Activated naive CD8-positive, alpha-beta T cell (primary cell): ENCODE data around the gene TBC1D9B.
A peak's percentile ranks its signal among the peaks of the same experiment; 100 is the strongest.

Experiments used
- H3K27ac Mint-ChIP-seq: one replicate; pipeline ENCODE4 v1.8.0; 2021; ENCODE audit warnings: mixed read lengths
- H3K27me3 Mint-ChIP-seq: one replicate; pipeline ENCODE4 v1.8.0; 2021; ENCODE audit warnings: mixed read lengths
- H3K36me3 Mint-ChIP-seq: one replicate; pipeline ENCODE4 v1.8.0; 2021; ENCODE audit warnings: mixed read lengths
- H3K4me1 Mint-ChIP-seq: one replicate; pipeline ENCODE4 v1.8.0; 2021; ENCODE audit warnings: low read depth, mixed read lengths
- H3K4me3 Mint-ChIP-seq: one replicate; pipeline ENCODE4 v1.8.0; 2021; ENCODE audit warnings: mild to moderate bottlenecking, mixed read lengths
- H3K9me3 Mint-ChIP-seq: one replicate; pipeline ENCODE4 v1.8.0; 2021; ENCODE audit warnings: low read depth, mixed read lengths

TBC1D9B gene

GRCh38 chr5:179870952-179871351 is 36.7 kb downstream of the TBC1D9B start:
- H3K4me3 Mint-ChIP-seq: no peak overlapping the region
- H3K9me3 Mint-ChIP-seq: no peaks in the 10 kb centered on the region
- H3K27me3 Mint-ChIP-seq: no peaks in the 10 kb centered on the region
- no peak overlapping the region for H3K27ac Mint-ChIP-seq
- H3K36me3 Mint-ChIP-seq: no peaks in the 10 kb centered on the region
- H3K4me1 Mint-ChIP-seq: no peaks in the 10 kb centered on the region

GRCh38 chr5:179870403-179870903 is 37.2 kb downstream of the TBC1D9B start:
- Mint-ChIP-seq H3K36me3 (no peaks in the 10 kb centered on the region), H3K9me3 (no peaks in the 10 kb centered on the region), H3K4me1 (no peaks in the 10 kb centered on the region), H3K4me3 (no peak overlapping the region), H3K27ac (no peak overlapping the region), H3K27me3 (no peaks in the 10 kb centered on the region)

GRCh38 chr5:179869641-179870402 is 37.9 kb downstream of the TBC1D9B start:
- no peak overlapping the region for H3K27ac Mint-ChIP-seq
- no peaks in the 10 kb centered on the region for H3K36me3 Mint-ChIP-seq

GRCh38 chr5:179869101-179869500 is 38.6 kb downstream of the TBC1D9B start:
- Mint-ChIP-seq H3K4me3 (no peak overlapping the region), H3K27ac (no peak overlapping the region), H3K9me3 (no peaks in the 10 kb centered on the region), H3K4me1 (no peaks in the 10 kb centered on the region), H3K27me3 (no peaks in the 10 kb centered on the region), H3K36me3 (no peaks in the 10 kb centered on the region)

More at GRCh38 chr5:179869641-179870402, 37.9 kb downstream of the TBC1D9B start:
- no peaks in the 10 kb centered on the region for H3K27me3 Mint-ChIP-seq
- no peaks in the 10 kb centered on the region for H3K4me1 Mint-ChIP-seq
- H3K9me3 Mint-ChIP-seq: no peaks in the 10 kb centered on the region
- no peak overlapping the region for H3K4me3 Mint-ChIP-seq

- no peaks in the 10 kb centered on the region for H3K36me3 Mint-ChIP-seq
- H3K4me1 Mint-ChIP-seq: no peaks in the 10 kb centered on the region
- H3K9me3 Mint-ChIP-seq: no peaks in the 10 kb centered on the region
- no peak overlapping the region for H3K4me3 Mint-ChIP-seq
- peak overlapping the region; percentile 34 for H3K27ac Mint-ChIP-seq
- no peaks in the 10 kb centered on the region for H3K27me3 Mint-ChIP-seq
Measured at GRCh38 chr5:179868541-179868940, 39.2 kb downstream of the TBC1D9B start.

- H3K4me3 Mint-ChIP-seq: no peak overlapping the region
- H3K9me3 Mint-ChIP-seq: no peaks in the 10 kb centered on the region
- no peaks in the 10 kb centered on the region for H3K27me3 Mint-ChIP-seq
- no peaks in the 10 kb centered on the region for H3K36me3 Mint-ChIP-seq
- no peaks in the 10 kb centered on the region for H3K4me1 Mint-ChIP-seq
- no peak overlapping the region for H3K27ac Mint-ChIP-seq
Measured at GRCh38 chr5:179867476-179867875, 40.2 kb downstream of the TBC1D9B start.

- H3K9me3 Mint-ChIP-seq: no peaks in the 10 kb centered on the region
- H3K36me3 Mint-ChIP-seq: no peaks in the 10 kb centered on the region
- no peaks in the 10 kb centered on the region for H3K27me3 Mint-ChIP-seq
- H3K4me3 Mint-ChIP-seq: no peak overlapping the region
- no peaks in the 10 kb centered on the region for H3K4me1 Mint-ChIP-seq
- no peak overlapping the region for H3K27ac Mint-ChIP-seq
Measured at GRCh38 chr5:179867079-179867465, 40.6 kb downstream of the TBC1D9B start.

- Mint-ChIP-seq H3K27me3 (no peaks in the 10 kb centered on the region), H3K4me1 (no peaks in the 10 kb centered on the region), H3K27ac (no peak overlapping the region)
Measured at GRCh38 chr5:179866241-179867078, 41.2 kb downstream of the TBC1D9B start.

GRCh38 chr5:179865491-179866240 is 42.0 kb downstream of the TBC1D9B start:
- no peak overlapping the region for H3K4me3 Mint-ChIP-seq
- H3K27me3 Mint-ChIP-seq: no peaks in the 10 kb centered on the region
- H3K9me3 Mint-ChIP-seq: no peaks in the 10 kb centered on the region
- no peaks in the 10 kb centered on the region for H3K4me1 Mint-ChIP-seq
- H3K27ac Mint-ChIP-seq: no peak overlapping the region
- no peaks in the 10 kb centered on the region for H3K36me3 Mint-ChIP-seq

More at GRCh38 chr5:179866241-179867078, 41.2 kb downstream of the TBC1D9B start:
- H3K36me3 Mint-ChIP-seq: no peaks in the 10 kb centered on the region
- H3K9me3 Mint-ChIP-seq: no peaks in the 10 kb centered on the region
- H3K4me3 Mint-ChIP-seq: no peak overlapping the region

GRCh38 chr5:179864686-179865085 is 43.0 kb downstream of the TBC1D9B start:
- H3K4me3 Mint-ChIP-seq: no peak overlapping the region
- no peaks in the 10 kb centered on the region for H3K27me3 Mint-ChIP-seq
- no peak overlapping the region for H3K27ac Mint-ChIP-seq
- peaks cover 3% of the 10 kb centered on the region for H3K4me1 Mint-ChIP-seq
- H3K36me3 Mint-ChIP-seq: no peaks in the 10 kb centered on the region
- H3K9me3 Mint-ChIP-seq: no peaks in the 10 kb centered on the region

- H3K27me3 Mint-ChIP-seq: no peaks in the 10 kb centered on the region
- no peak overlapping the region for H3K4me3 Mint-ChIP-seq
- H3K9me3 Mint-ChIP-seq: no peaks in the 10 kb centered on the region
- peaks cover 4% of the 10 kb centered on the region for H3K4me1 Mint-ChIP-seq
- no peaks in the 10 kb centered on the region for H3K36me3 Mint-ChIP-seq
- no peak overlapping the region for H3K27ac Mint-ChIP-seq
Measured at GRCh38 chr5:179863449-179864085, 44.1 kb downstream of the TBC1D9B start.

GRCh38 chr5:179862891-179863290 is 44.8 kb downstream of the TBC1D9B start:
- no peaks in the 10 kb centered on the region for H3K27me3 Mint-ChIP-seq
- no peaks in the 10 kb centered on the region for H3K36me3 Mint-ChIP-seq
- H3K4me1 Mint-ChIP-seq: peaks cover 7% of the 10 kb centered on the region
- H3K4me3 Mint-ChIP-seq: no peak overlapping the region
- no peaks in the 10 kb centered on the region for H3K9me3 Mint-ChIP-seq
- no peak overlapping the region for H3K27ac Mint-ChIP-seq

GRCh38 chr5:179862296-179862695 is 45.4 kb downstream of the TBC1D9B start:
- Mint-ChIP-seq H3K9me3 (no peaks in the 10 kb centered on the region), H3K36me3 (no peaks in the 10 kb centered on the region), H3K4me3 (no peak overlapping the region)

GRCh38 chr5:179860301-179860700 is 47.4 kb downstream of the TBC1D9B start:
- no peaks in the 10 kb centered on the region for H3K27me3 Mint-ChIP-seq
- peaks cover 2% of the 10 kb centered on the region for H3K36me3 Mint-ChIP-seq
- H3K9me3 Mint-ChIP-seq: no peaks in the 10 kb centered on the region
- no peak overlapping the region for H3K27ac Mint-ChIP-seq
- H3K4me3 Mint-ChIP-seq: peak overlapping the region; percentile 75
- H3K4me1 Mint-ChIP-seq: peaks cover 14% of the 10 kb centered on the region

More at GRCh38 chr5:179862296-179862695, 45.4 kb downstream of the TBC1D9B start:
- no peaks in the 10 kb centered on the region for H3K27me3 Mint-ChIP-seq
- H3K4me1 Mint-ChIP-seq: peaks cover 11% of the 10 kb centered on the region
- no peak overlapping the region for H3K27ac Mint-ChIP-seq
